ENCODE results near the gene ANTXR2.
"Not testable (repeated sequence)": the region's sequence is repeated elsewhere in the genome, so short reads cannot be mapped to it uniquely, and the experiment has no call there.

ANTXR2 gene

GRCh38 chr4:80029364-80029763 is 43.7 kb downstream of the ANTXR2 start:
- no peak for DNase-seq (ENCODE audit: extremely low read depth in 1 of 2, low read depth in 1 of 2)

- no peak for DNase-seq (ENCODE audit: extremely low read depth in 1 of 2, low read depth in 1 of 2)
Measured at GRCh38 chr4:80027611-80028010, 45.4 kb downstream of the ANTXR2 start.

- DNase-seq (ENCODE audit: extremely low read depth in 1 of 2, low read depth in 1 of 2), result no peak
Measured at GRCh38 chr4:80026100-80026499, 46.9 kb downstream of the ANTXR2 start.

GRCh38 chr4:80024335-80024734 is 48.7 kb downstream of the ANTXR2 start:
- no peak for DNase-seq (ENCODE audit: extremely low read depth in 1 of 2, low read depth in 1 of 2)

GRCh38 chr4:80022282-80022681 is 50.7 kb downstream of the ANTXR2 start:
- DNase-seq (ENCODE audit: extremely low read depth in 1 of 2, low read depth in 1 of 2), result no peak

GRCh38 chr4:80017125-80017854 is 55.7 kb downstream of the ANTXR2 start:
- DNase-seq (ENCODE audit: extremely low read depth in 1 of 2, low read depth in 1 of 2), result no peak

GRCh38 chr4:80016506-80016905 is 56.5 kb downstream of the ANTXR2 start:
- no peak for DNase-seq (ENCODE audit: extremely low read depth in 1 of 2, low read depth in 1 of 2)

- no peak for DNase-seq (ENCODE audit: extremely low read depth in 1 of 2, low read depth in 1 of 2)
Measured at GRCh38 chr4:80015407-80016189, 57.4 kb downstream of the ANTXR2 start.

- no peak for DNase-seq (ENCODE audit: extremely low read depth in 1 of 2, low read depth in 1 of 2)
Measured at GRCh38 chr4:80014531-80014930, 58.5 kb downstream of the ANTXR2 start.

GRCh38 chr4:80012291-80012690 is 60.7 kb downstream of the ANTXR2 start:
- no peak for DNase-seq (ENCODE audit: extremely low read depth in 1 of 2, low read depth in 1 of 2)

- DNase-seq (ENCODE audit: extremely low read depth in 1 of 2, low read depth in 1 of 2), result no peak
Measured at GRCh38 chr4:80011636-80012236, 61.3 kb downstream of the ANTXR2 start.

- DNase-seq (ENCODE audit: extremely low read depth in 1 of 2, low read depth in 1 of 2), result no peak
Measured at GRCh38 chr4:80010316-80010715, 62.7 kb downstream of the ANTXR2 start.

GRCh38 chr4:80009806-80010205 is 63.2 kb downstream of the ANTXR2 start:
- no peak for DNase-seq (ENCODE audit: extremely low read depth in 1 of 2, low read depth in 1 of 2)

GRCh38 chr4:80008971-80009370 is 64.1 kb downstream of the ANTXR2 start:
- no peak for DNase-seq (ENCODE audit: extremely low read depth in 1 of 2, low read depth in 1 of 2)

- DNase-seq (ENCODE audit: extremely low read depth in 1 of 2, low read depth in 1 of 2), result peak in 1 of 2 donors; percentile 1
Measured at GRCh38 chr4:80008351-80008750, 64.7 kb downstream of the ANTXR2 start.

GRCh38 chr4:80007745-80008149 is 65.3 kb downstream of the ANTXR2 start:
- DNase-seq (ENCODE audit: extremely low read depth in 1 of 2, low read depth in 1 of 2), result no peak

GRCh38 chr4:80006935-80007744 is 65.9 kb downstream of the ANTXR2 start:
- no peak for DNase-seq (ENCODE audit: extremely low read depth in 1 of 2, low read depth in 1 of 2)

GRCh38 chr4:80005863-80006262 is 67.2 kb downstream of the ANTXR2 start:
- DNase-seq (ENCODE audit: extremely low read depth in 1 of 2, low read depth in 1 of 2), result no peak

- DNase-seq (ENCODE audit: extremely low read depth in 1 of 2, low read depth in 1 of 2), result no peak
Measured at GRCh38 chr4:80004319-80004718, 68.7 kb downstream of the ANTXR2 start.

- not testable (repeated sequence) for DNase-seq (ENCODE audit: extremely low read depth in 1 of 2, low read depth in 1 of 2)
Measured at GRCh38 chr4:80002559-80002958, 70.5 kb downstream of the ANTXR2 start.

- DNase-seq (ENCODE audit: extremely low read depth in 1 of 2, low read depth in 1 of 2), result not testable (repeated sequence)
Measured at GRCh38 chr4:79999048-79999447, 74.0 kb downstream of the ANTXR2 start.

Data from stimulated activated CD8-positive, alpha-beta memory T cell treated with anti-CD3 and anti-CD28 coated beads, Interleukin-7, amount 100 ng/mL, for 48 hours (primary cell).